Liver (tissue), 9 donors: ENCODE data around the gene DDA1. TPM values are rescaled to one million over a fixed set of nuclear protein-coding genes. Genes with fewer than 3 reads are reported as not detected.

ENCODE experiments used
- DNase-seq: peaks from one replicate; pipeline ENCODE4 v3.0.0-alpha.2; 2017; ENCODE audit warnings: low spot score
- H3K27ac ChIP-seq, 2 donors: one replicate each; pipeline ENCODE4 v1.7.0; 2013; ENCODE audit warnings: inconsistent platforms in 2 of 2, low read length in 2 of 2, control low read depth in 1 of 2, low read depth in 1 of 2, mild to moderate bottlenecking in 1 of 2
- H3K27me3 ChIP-seq, 4 donors: one replicate each; pipeline versions ENCODE4 v1.6.1 to v1.7.0; 2013; ENCODE audit warnings: low read length in 3 of 4, inconsistent platforms in 1 of 4, mild to moderate bottlenecking in 1 of 4, moderate library complexity in 1 of 4; ENCODE audit not compliant: control insufficient read depth in 4 of 4, insufficient read depth in 4 of 4
- H3K36me3 ChIP-seq, 4 donors: one replicate each; pipeline versions ENCODE4 v1.6.1 to v1.7.0; 2013; ENCODE audit warnings: low read length in 3 of 4, mild to moderate bottlenecking in 3 of 4, low read depth in 1 of 4, moderate library complexity in 1 of 4; ENCODE audit not compliant: control insufficient read depth in 4 of 4, insufficient read depth in 3 of 4
- H3K4me1 ChIP-seq, 4 donors: one replicate each; pipeline versions ENCODE4 v1.6.1 to v1.7.0; 2013; ENCODE audit warnings: low read length in 3 of 4, mild to moderate bottlenecking in 3 of 4, moderate library complexity in 1 of 4; ENCODE audit not compliant: control insufficient read depth in 4 of 4, insufficient read depth in 4 of 4
- H3K4me3 ChIP-seq, 3 donors: one replicate each; pipeline versions ENCODE4 v1.6.1 to v1.7.0; 2013; ENCODE audit warnings: low read length in 3 of 3, control low read depth in 1 of 3, low read depth in 1 of 3, mild to moderate bottlenecking in 1 of 3
- H3K9ac ChIP-seq, 2 donors: one replicate each; pipeline ENCODE4 v1.7.0; 2013; ENCODE audit warnings: low read length in 2 of 2, mild to moderate bottlenecking in 2 of 2, moderate library complexity in 2 of 2, control low read depth in 1 of 2, low read depth in 1 of 2
- H3K9me3 ChIP-seq, 4 donors: one replicate each; pipeline versions ENCODE4 v1.6.1 to v1.7.0; 2013; ENCODE audit warnings: low read length in 3 of 4; ENCODE audit not compliant: control insufficient read depth in 4 of 4
- ATF3 ChIP-seq: IDR thresholded peaks from 2 replicates; pipeline ENCODE4 v1.6.1; 2016; ENCODE audit warnings: antibody characterized with exemption
- CTCF ChIP-seq: fragments of 150-350 bp; IDR thresholded peaks from 2 replicates; pipeline ENCODE4 v1.5.1; 2017; ENCODE audit warnings: improper control_type of control experiment, low read depth, low read length; ENCODE audit not compliant: missing input control
- EGR1 ChIP-seq, 2 donors: IDR thresholded peaks; 2 replicates each; pipeline ENCODE4 v1.6.1; 2016 to 2018; ENCODE audit warnings: antibody characterized with exemption in 2 of 2, low read depth in 2 of 2
- FOXA1 ChIP-seq: IDR thresholded peaks from 2 replicates; pipeline ENCODE4 v1.6.1; 2016; ENCODE audit warnings: antibody characterized with exemption
- FOXA2 ChIP-seq: IDR thresholded peaks from 2 replicates; pipeline ENCODE4 v1.6.1; 2016; ENCODE audit warnings: antibody characterized with exemption
- GABPA ChIP-seq, 2 donors: IDR thresholded peaks in 1 of 2; conservative IDR thresholded peaks in 1 of 2; 2 replicates each; pipeline ENCODE4 v1.6.1; 2016; ENCODE audit warnings: antibody characterized with exemption in 2 of 2, mild to moderate bottlenecking in 1 of 2, moderate library complexity in 1 of 2
- HNF4A ChIP-seq, 2 donors: conservative IDR thresholded peaks; 2 replicates each; pipeline ENCODE4 v1.6.1; 2016; ENCODE audit warnings: antibody characterized with exemption in 2 of 2, mild to moderate bottlenecking in 2 of 2
- HNF4G ChIP-seq: IDR thresholded peaks from 2 replicates; pipeline ENCODE4 v1.6.1; 2016; ENCODE audit warnings: antibody characterized with exemption
- JUND ChIP-seq, 2 donors: IDR thresholded peaks; 2 replicates each; pipeline ENCODE4 v1.6.1; 2016; ENCODE audit warnings: antibody characterized with exemption in 2 of 2
- MAX ChIP-seq: IDR thresholded peaks from 2 replicates; pipeline ENCODE4 v1.6.1; 2016; ENCODE audit warnings: antibody characterized with exemption
- NR2F2 ChIP-seq: IDR thresholded peaks from 2 replicates; pipeline ENCODE4 v1.6.1; 2016; ENCODE audit warnings: antibody characterized with exemption
- RAD21 ChIP-seq, 2 donors: IDR thresholded peaks; 2 replicates each; pipeline ENCODE4 v1.6.1; 2016; ENCODE audit warnings: antibody characterized with exemption in 2 of 2, mild to moderate bottlenecking in 2 of 2
- RXRA ChIP-seq, 2 donors: IDR thresholded peaks; 2 replicates each; pipeline ENCODE4 v1.6.1; 2017 to 2018; ENCODE audit warnings: antibody characterized with exemption in 2 of 2, mild to moderate bottlenecking in 1 of 2
- SP1 ChIP-seq: IDR thresholded peaks from 2 replicates; pipeline ENCODE4 v1.6.1; 2018; ENCODE audit warnings: antibody characterized with exemption, mild to moderate bottlenecking
- TAF1 ChIP-seq: conservative IDR thresholded peaks from 2 replicates; pipeline ENCODE4 v1.6.1; 2016; ENCODE audit warnings: antibody characterized with exemption, mild to moderate bottlenecking
- YY1 ChIP-seq: IDR thresholded peaks from 2 replicates; pipeline ENCODE4 v1.6.1; 2016; ENCODE audit warnings: antibody characterized with exemption, mild to moderate bottlenecking
- ZBTB33 ChIP-seq: IDR thresholded peaks from 2 replicates; pipeline ENCODE4 v1.6.1; 2016; ENCODE audit warnings: antibody characterized with exemption
- WGBS: extraction: QIAGEN DNeasy Blood & Tissue Kit; methylation state at CpG from one replicate; pipeline ENCODE4 v1.1.7; 2013; 5-methylcytosine and 5-hydroxymethylcytosine counted together
- polyA plus RNA-seq, 2 donors: library from polyadenylated mRNA; stranded (reverse) in 1 of 2; unstranded in 1 of 2; fragments of 200-250 nt in 1 of 2; fragments of >200 nt in 1 of 2; fragmentation: Nextera tagmentation in 1 of 2; extraction: Ambion mirVana in 1 of 2; gene quantifications; one replicate each; pipeline versions ENCODE4 v1.2.1 to v1.2.3, GENCODE V29; 2013 to 2015
- total RNA-seq, 2 donors: library from RNA; depleted of rRNA; stranded (reverse); fragments of >200 nt; gene quantifications; one replicate each; pipeline ENCODE4 v1.2.3, GENCODE V29; 2014
- TF ChIP-seq, protein P1 (sequence below): IDR thresholded peaks from 2 replicates; pipeline ENCODE4 v1.6.1; 2016; ENCODE audit warnings: antibody characterized with exemption, mild to moderate bottlenecking
- donor health status: healthy.
- donor health status: healthy.
- donor health status: healthy.
- donor health status: healthy.
- donor health status: healthy.

The DDA1 gene
- total and polyA plus RNA-seq, 4 donors = 7.9 to 37.9 (median 20.8) TPM

GRCh38 chr19:17347361-17347760 is 38.0 kb downstream of the DDA1 start:
- Histone ChIP-seq H3K9ac (no peak overlapping the region), H3K27ac (peak overlapping the region in 1 of 2 donors; percentile 18), H3K4me1 (no peaks in the 10 kb centered on the region)

DNA sequence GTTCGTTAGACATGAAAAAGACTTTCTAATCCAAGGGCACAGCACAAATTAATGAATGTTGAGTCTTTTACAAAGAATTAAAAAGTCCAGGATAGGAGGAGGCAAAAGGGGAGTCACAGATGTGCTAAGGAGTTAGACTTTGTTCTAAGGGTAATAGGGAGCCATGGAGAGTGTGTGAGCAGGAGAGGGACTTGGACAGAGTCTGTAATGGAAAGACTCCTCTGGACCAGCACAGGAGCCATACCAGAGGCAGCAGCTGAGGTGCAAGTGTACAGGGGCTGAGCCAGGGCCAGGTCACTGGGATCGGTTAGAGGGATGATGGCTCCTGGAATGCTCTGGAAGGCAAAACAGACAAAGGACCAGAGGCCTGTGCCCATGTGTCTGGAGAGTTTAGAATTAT is 38.5 kb downstream of the DDA1 start:
- TF ChIP-seq FOXA2 (no peak), MAX (no peak), HNF4G (no peak), RXRA (IDR thresholded peaks at IDR 0.05) (no peak), ATF3 (no peak), SP1 (no peak), HNF4A (conservative IDR thresholded peaks at IDR 0.05) (no peak), CTCF (no peak), RAD21 (IDR thresholded peaks at IDR 0.05) (no peak), JUND (IDR thresholded peaks at IDR 0.05) (no peak), ZBTB33 (no peak), EGR1 (IDR thresholded peaks at IDR 0.05; ENCODE audit: low read depth in 2 of 2) (no peak), GABPA (IDR thresholded peaks at IDR 0.05 in 1 of 2, conservative IDR thresholded peaks at IDR 0.05 in 1 of 2) (no peak), FOXA1 (no peak), NR2F2 (no peak), YY1 (no peak), TAF1 (no peak)
- TF ChIP-seq, protein P1, sequence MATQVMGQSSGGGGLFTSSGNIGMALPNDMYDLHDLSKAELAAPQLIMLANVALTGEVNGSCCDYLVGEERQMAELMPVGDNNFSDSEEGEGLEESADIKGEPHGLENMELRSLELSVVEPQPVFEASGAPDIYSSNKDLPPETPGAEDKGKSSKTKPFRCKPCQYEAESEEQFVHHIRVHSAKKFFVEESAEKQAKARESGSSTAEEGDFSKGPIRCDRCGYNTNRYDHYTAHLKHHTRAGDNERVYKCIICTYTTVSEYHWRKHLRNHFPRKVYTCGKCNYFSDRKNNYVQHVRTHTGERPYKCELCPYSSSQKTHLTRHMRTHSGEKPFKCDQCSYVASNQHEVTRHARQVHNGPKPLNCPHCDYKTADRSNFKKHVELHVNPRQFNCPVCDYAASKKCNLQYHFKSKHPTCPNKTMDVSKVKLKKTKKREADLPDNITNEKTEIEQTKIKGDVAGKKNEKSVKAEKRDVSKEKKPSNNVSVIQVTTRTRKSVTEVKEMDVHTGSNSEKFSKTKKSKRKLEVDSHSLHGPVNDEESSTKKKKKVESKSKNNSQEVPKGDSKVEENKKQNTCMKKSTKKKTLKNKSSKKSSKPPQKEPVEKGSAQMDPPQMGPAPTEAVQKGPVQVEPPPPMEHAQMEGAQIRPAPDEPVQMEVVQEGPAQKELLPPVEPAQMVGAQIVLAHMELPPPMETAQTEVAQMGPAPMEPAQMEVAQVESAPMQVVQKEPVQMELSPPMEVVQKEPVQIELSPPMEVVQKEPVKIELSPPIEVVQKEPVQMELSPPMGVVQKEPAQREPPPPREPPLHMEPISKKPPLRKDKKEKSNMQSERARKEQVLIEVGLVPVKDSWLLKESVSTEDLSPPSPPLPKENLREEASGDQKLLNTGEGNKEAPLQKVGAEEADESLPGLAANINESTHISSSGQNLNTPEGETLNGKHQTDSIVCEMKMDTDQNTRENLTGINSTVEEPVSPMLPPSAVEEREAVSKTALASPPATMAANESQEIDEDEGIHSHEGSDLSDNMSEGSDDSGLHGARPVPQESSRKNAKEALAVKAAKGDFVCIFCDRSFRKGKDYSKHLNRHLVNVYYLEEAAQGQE = no peak
- H3K9ac ChIP-seq = no peak overlapping the region
- 70% methylated on average over 2 of the region's 2 CpGs for WGBS
- DNase-seq = no peak
- H3K27ac ChIP-seq = peak overlapping the region in 1 of 2 donors; percentile 5
- no peaks in the 10 kb centered on the region for H3K9me3 ChIP-seq
- H3K4me1 ChIP-seq = no peaks in the 10 kb centered on the region
- H3K4me3 ChIP-seq = no peak overlapping the region
- no peaks in the 10 kb centered on the region for H3K27me3 ChIP-seq
- peaks cover 0 to 3% (median 0%) of the 10 kb centered on the region in 4 donors for H3K36me3 ChIP-seq

More at GRCh38 chr19:17347361-17347760, 38.0 kb downstream of the DDA1 start:
- 31% methylated on average over 6 of the region's 6 CpGs for WGBS
- H3K27me3 ChIP-seq = no peaks in the 10 kb centered on the region
- H3K4me3 ChIP-seq = no peak overlapping the region
- H3K9me3 ChIP-seq = no peaks in the 10 kb centered on the region
- peak; percentile 28 for TF ChIP-seq NR2F2
- no peak for TF ChIP-seq GABPA (IDR thresholded peaks at IDR 0.05 in 1 of 2, conservative IDR thresholded peaks at IDR 0.05 in 1 of 2)
- no peak for TF ChIP-seq TAF1
- DNase-seq = no peak
- peaks cover 0 to 3% (median 0%) of the 10 kb centered on the region in 4 donors for H3K36me3 ChIP-seq
